Activated CD8-positive, alpha-beta memory T cell treated with anti-CD3 and anti-CD28 coated beads, Interleukin-2, amount 10 ng/mL, durations not matched to agents 7 days and 5 days (primary cell): Measurements from ENCODE around the gene DLX3. TPM values are rescaled to one million over a fixed set of nuclear protein-coding genes. Genes with fewer than 3 reads are reported as not detected.

ENCODE experiments used
- ATAC-seq: fragments of 150-1000 bp; cut with Tn5 transposase; one replicate; pipeline ENCODE4 v1.10.0; 2021; ENCODE audit warnings: moderate library complexity
- CTCF ChIA-PET: fragments of 350-600 bp; sonication (Branson Sonifier 250); formaldehyde crosslinking; loops from one replicate; lab custom pipeline; 2021; ENCODE audit warnings: antibody characterized with exemption; lab: Charles Lee
- DNase-seq: peaks from one replicate; pipeline ENCODE4 v3.0.0-alpha.2; 2020
- H3K27ac Mint-ChIP-seq: one replicate; pipeline ENCODE4 v1.8.0; 2021; ENCODE audit warnings: mild to moderate bottlenecking, mixed read lengths
- H3K27me3 Mint-ChIP-seq: one replicate; pipeline ENCODE4 v1.8.0; 2021; ENCODE audit warnings: mixed read lengths
- H3K36me3 Mint-ChIP-seq: one replicate; pipeline ENCODE4 v1.8.0; 2021; ENCODE audit warnings: mild to moderate bottlenecking, mixed read lengths
- H3K4me1 Mint-ChIP-seq: one replicate; pipeline ENCODE4 v1.8.0; 2021; ENCODE audit warnings: mixed read lengths
- H3K4me3 Mint-ChIP-seq: one replicate; pipeline ENCODE4 v1.8.0; 2021; ENCODE audit warnings: mild to moderate bottlenecking, moderate library complexity, mixed read lengths
- H3K9me3 Mint-ChIP-seq: one replicate; pipeline ENCODE4 v1.8.0; 2022; ENCODE audit warnings: low read depth, mixed read lengths
- total RNA-seq, 2 experiments: library from RNA; stranded (reverse); gene quantifications; one replicate each; pipeline ENCODE4 v1.2.3, GENCODE V29; 2021

The DLX3 gene
- total RNA-seq, 2 experiments from 2014 or later, result not detected

GRCh38 chr17:49952209-49952911 is 42.7 kb downstream of the DLX3 start:
- H3K36me3 Mint-ChIP-seq, result no peaks in the 10 kb centered on the region
- CTCF ChIA-PET, result interaction anchor here (0.6 to 12.2 kb wide), 32 partner anchors 10 to 1127 kb away, joined by 3 to 273 read pairs (median 4); partner anchors contain the start of genes DLX3, DLX4 and NXPH3
- no peaks in the 10 kb centered on the region for H3K9me3 Mint-ChIP-seq
- peaks cover 48% of the 10 kb centered on the region for H3K27me3 Mint-ChIP-seq
- no peak overlapping the region for H3K27ac Mint-ChIP-seq
- H3K4me1 Mint-ChIP-seq, result no peaks in the 10 kb centered on the region
- ATAC-seq, result peak; percentile 93
- H3K4me3 Mint-ChIP-seq, result no peak overlapping the region
- peak; percentile 87 for DNase-seq

- Mint-ChIP-seq H3K27me3 (peaks cover 41% of the 10 kb centered on the region), H3K36me3 (no peaks in the 10 kb centered on the region), H3K4me3 (no peak overlapping the region), H3K4me1 (no peaks in the 10 kb centered on the region), H3K27ac (no peak overlapping the region), H3K9me3 (no peaks in the 10 kb centered on the region)
- CTCF ChIA-PET, result interaction anchor here (0.6 to 12.2 kb wide), 19 partner anchors 9 to 683 kb away, joined by 3 to 273 read pairs (median 6); partner anchors contain the start of genes DLX3 and NXPH3
- ATAC-seq, result no peak
- no peak for DNase-seq
Observed at GRCh38 chr17:49951362-49952082, 43.5 kb downstream of the DLX3 start.

GRCh38 chr17:49949634-49950033 is 45.4 kb downstream of the DLX3 start:
- CTCF ChIA-PET, result interaction anchor here (12.2 kb wide), 1 partner anchor 47 kb away, joined by 273 read pairs; the partner anchor contains the start of gene DLX3
- Mint-ChIP-seq H3K4me1 (no peaks in the 10 kb centered on the region), H3K36me3 (no peaks in the 10 kb centered on the region), H3K27me3 (peaks cover 38% of the 10 kb centered on the region), H3K9me3 (no peaks in the 10 kb centered on the region), H3K4me3 (no peak overlapping the region), H3K27ac (no peak overlapping the region)
- DNase-seq (no peak), ATAC-seq (no peak)

GRCh38 chr17:49946964-49947584 is 48.0 kb downstream of the DLX3 start:
- no peak overlapping the region for H3K4me3 Mint-ChIP-seq
- H3K27ac Mint-ChIP-seq, result no peak overlapping the region
- H3K9me3 Mint-ChIP-seq, result no peaks in the 10 kb centered on the region
- CTCF ChIA-PET, result no interaction called here
- H3K36me3 Mint-ChIP-seq, result no peaks in the 10 kb centered on the region
- no peaks in the 10 kb centered on the region for H3K4me1 Mint-ChIP-seq
- DNase-seq (no peak), ATAC-seq (no peak)
- H3K27me3 Mint-ChIP-seq, result peaks cover 38% of the 10 kb centered on the region

- DNase-seq (no peak), ATAC-seq (no peak)
- Mint-ChIP-seq H3K9me3 (no peaks in the 10 kb centered on the region), H3K27ac (no peak overlapping the region), H3K4me3 (no peak overlapping the region), H3K36me3 (no peaks in the 10 kb centered on the region), H3K27me3 (peaks cover 33% of the 10 kb centered on the region), H3K4me1 (no peaks in the 10 kb centered on the region)
- CTCF ChIA-PET, result no interaction called here
Observed at GRCh38 chr17:49946208-49946607, 48.8 kb downstream of the DLX3 start.

- H3K4me3 Mint-ChIP-seq, result no peak overlapping the region
- no peak overlapping the region for H3K27ac Mint-ChIP-seq
- DNase-seq (no peak), ATAC-seq (no peak)
- H3K4me1 Mint-ChIP-seq, result no peaks in the 10 kb centered on the region
- peaks cover 32% of the 10 kb centered on the region for H3K27me3 Mint-ChIP-seq
- no peaks in the 10 kb centered on the region for H3K36me3 Mint-ChIP-seq
- H3K9me3 Mint-ChIP-seq, result no peaks in the 10 kb centered on the region
- CTCF ChIA-PET, result interaction anchor here (1.0 to 3.0 kb wide), 2 partner anchors 52 to 54 kb away, joined by 3 to 11 read pairs; no protein-coding TSS in a partner anchor
Observed at GRCh38 chr17:49944273-49944870, 50.7 kb downstream of the DLX3 start.

GRCh38 chr17:49942947-49943346 is 52.1 kb downstream of the DLX3 start:
- DNase-seq (no peak), ATAC-seq (no peak)
- H3K27ac Mint-ChIP-seq, result no peak overlapping the region
- CTCF ChIA-PET, result interaction anchor here (3.0 to 3.3 kb wide), 2 partner anchors 9 to 53 kb away, joined by 11 to 15 read pairs; no protein-coding TSS in a partner anchor
- no peaks in the 10 kb centered on the region for H3K9me3 Mint-ChIP-seq
- H3K4me1 Mint-ChIP-seq, result peaks cover 2% of the 10 kb centered on the region
- no peak overlapping the region for H3K4me3 Mint-ChIP-seq
- H3K36me3 Mint-ChIP-seq, result no peaks in the 10 kb centered on the region
- peaks cover 39% of the 10 kb centered on the region for H3K27me3 Mint-ChIP-seq

GRCh38 chr17:49941427-49941826 is 53.6 kb downstream of the DLX3 start:
- CTCF ChIA-PET, result interaction anchor here (0.8 to 3.3 kb wide), 5 partner anchors 11 to 57 kb away, joined by 3 to 15 read pairs (median 4); no protein-coding TSS in a partner anchor
- Mint-ChIP-seq H3K36me3 (no peaks in the 10 kb centered on the region), H3K4me3 (no peak overlapping the region), H3K4me1 (peaks cover 2% of the 10 kb centered on the region), H3K27me3 (peaks cover 41% of the 10 kb centered on the region), H3K9me3 (no peaks in the 10 kb centered on the region), H3K27ac (no peak overlapping the region)
- ATAC-seq (no peak), DNase-seq (no peak)

Other genes starting within 250 kb of the DLX3 start
- 10 to 100 TPM; 31.6 to 44.9 TPM for gene FAM117A, start 231.1 kb downstream of the DLX3 start, total RNA-seq
- 10 to 100 TPM; 76.9 to 80.6 TPM for gene KAT7, start 206.5 kb downstream of the DLX3 start, total RNA-seq
- gene TAC4, start 147.2 kb downstream of the DLX3 start, total RNA-seq, result not detected
- under 1 TPM in 1 of 2 experiments, not detected in 1; 0.23 TPM for gene DLX4, start 26.0 kb downstream of the DLX3 start, total RNA-seq
- 10 to 100 TPM; 10.3 to 11.3 TPM for gene ITGA3, start 60.9 kb upstream of the DLX3 start, total RNA-seq
- gene PDK2, start 100.1 kb upstream of the DLX3 start, total RNA-seq, result 10 to 100 TPM; 13.6 to 20.9 TPM
- 1 to 10 TPM in 1 of 2 experiments, under 1 TPM in 1; 0.35 to 1.1 TPM for gene SAMD14, start 134.9 kb upstream of the DLX3 start, total RNA-seq
- 100 to 1,000 TPM; 108 to 121 TPM for gene PPP1R9B, start 155.5 kb upstream of the DLX3 start, total RNA-seq
- under 1 TPM in 1 of 2 experiments, not detected in 1; 0.23 TPM for gene SGCA, start 170.8 kb upstream of the DLX3 start, total RNA-seq
- 1 to 10 TPM in 1 of 2 experiments, under 1 TPM in 1; 0.67 to 1.6 TPM for gene COL1A1, start 206.4 kb upstream of the DLX3 start, total RNA-seq